CD4-positive, alpha-beta T cell (primary cell): ENCODE measurements around the gene NEK1. TPM values are rescaled to one million over a fixed set of nuclear protein-coding genes. Genes with fewer than 3 reads are reported as not detected.

Experiments used
- ATAC-seq: fragments of 200-7000 bp; cut with Tn5 transposase; one replicate; pipeline ENCODE4 v1.10.0; 2022; ENCODE audit warnings: mild to moderate bottlenecking; ENCODE audit not compliant: poor library complexity
- CTCF ChIA-PET: fragments of 350-600 bp; sonication (Branson Sonifier 250); formaldehyde crosslinking; loops from one replicate; lab custom pipeline; 2021; ENCODE audit warnings: antibody characterized with exemption, inconsistent platforms; lab: Charles Lee
- POLR2A ChIA-PET: fragments of 350-600 bp; sonication (Branson Sonifier 250); formaldehyde crosslinking; loops from one replicate; lab custom pipeline; 2021; ENCODE audit warnings: antibody characterized with exemption, inconsistent platforms; lab: Charles Lee
- DNase-seq, 14 experiments: peaks; one replicate each; pipeline ENCODE4 v3.0.0-alpha.2; 2013 to 2020; ENCODE audit warnings: mixed read lengths in 2 of 14
- H3K27ac ChIP-seq, 2 donors: one replicate each; pipeline versions ENCODE4 v1.5.1 to v1.7.0; 2013; ENCODE audit warnings: low read length in 2 of 2, low read depth in 1 of 2, mild to moderate bottlenecking in 1 of 2
- H3K27me3 ChIP-seq, 2 experiments: 1 replicate in 1 of 2; 2 replicates in 1 of 2; pipeline versions ENCODE4 v1.6.1 to v1.7.0; 2013; ENCODE audit warnings: low read length in 2 of 2, control low read depth in 1 of 2, mild to moderate bottlenecking in 1 of 2, moderate library complexity in 1 of 2; ENCODE audit not compliant: insufficient read depth in 2 of 2, control insufficient read depth in 1 of 2
- H3K36me3 ChIP-seq: one replicate; pipeline ENCODE4 v1.6.1; 2013; ENCODE audit warnings: low read length, control low read depth; ENCODE audit not compliant: insufficient read depth
- H3K4me1 ChIP-seq: one replicate; pipeline ENCODE4 v1.6.1; 2013; ENCODE audit warnings: low read length, control low read depth; ENCODE audit not compliant: insufficient read depth
- H3K4me3 ChIP-seq: one replicate; pipeline ENCODE4 v1.5.1; 2013; ENCODE audit warnings: mild to moderate bottlenecking, low read length, moderate library complexity
- H3K9me3 ChIP-seq, 2 experiments: 1 replicate in 1 of 2; 2 replicates in 1 of 2; pipeline versions ENCODE4 v1.6.1 to v1.7.0; 2013; ENCODE audit warnings: low read length in 2 of 2, mild to moderate bottlenecking in 2 of 2, control low read depth in 1 of 2, moderate library complexity in 1 of 2; ENCODE audit not compliant: control insufficient read depth in 1 of 2, insufficient read depth in 1 of 2
- H3K27ac Mint-ChIP-seq: one replicate; pipeline ENCODE4 v1.8.0; 2020; ENCODE audit warnings: mixed read lengths
- H3K27me3 Mint-ChIP-seq: one replicate; pipeline ENCODE4 v1.8.0; 2021; ENCODE audit warnings: mixed read lengths
- H3K36me3 Mint-ChIP-seq: one replicate; pipeline ENCODE4 v1.8.0; 2021; ENCODE audit warnings: low read depth, mixed read lengths
- H3K4me1 Mint-ChIP-seq: one replicate; pipeline ENCODE4 v1.8.0; 2021; ENCODE audit warnings: low read depth, mixed read lengths
- H3K4me3 Mint-ChIP-seq: one replicate; pipeline ENCODE4 v1.8.0; 2020; ENCODE audit warnings: mild to moderate bottlenecking, mixed read lengths
- H3K9me3 Mint-ChIP-seq: one replicate; pipeline ENCODE4 v1.8.0; 2020; ENCODE audit warnings: mixed read lengths
- CTCF ChIP-seq: fragments of 200-600 bp; IDR thresholded peaks from one replicate; pipeline ENCODE4 v1.8.0; 2022; ENCODE audit warnings: antibody characterized with exemption, mild to moderate bottlenecking
- intact Hi-C, 2 experiments: fragments of 100-400 bp; cut with DNase I in 1 of 2; cut with micrococcal nuclease in 1 of 2; formaldehyde crosslinking; loops; one replicate each; pipeline versions ENCODE4 v1.15.1 to v1.9.0; 2023 to 2025; cut with DNase I, micrococcal nuclease
- total RNA-seq, 174 experiments: library from RNA in 2 of 174; stranded (reverse) in 2 of 174; gene quantifications; one replicate each; pipeline ENCODE4 v1.2.3 and lab custom pipeline; 2021 to 2026

The NEK1 gene
- total RNA-seq, 2 experiments from 2014 or later = 9.5 to 10.2 TPM

GRCh38 chr4:169383724-169384123 lies 228.7 kb downstream of the NEK1 start:
- Histone ChIP-seq H3K27me3 (no peaks in the 10 kb centered on the region), H3K27ac (no peak overlapping the region), H3K4me1 (no peaks in the 10 kb centered on the region), H3K9me3 (peaks cover 3% of the 10 kb centered on the region in 2 experiments), H3K36me3 (no peaks in the 10 kb centered on the region), H3K4me3 (no peak overlapping the region)
- intact Hi-C loops = no loop called here
- no peak for DNase-seq
- Mint-ChIP-seq H3K27ac (no peak overlapping the region), H3K4me3 (no peak overlapping the region), H3K4me1 (no peaks in the 10 kb centered on the region), H3K27me3 (no peaks in the 10 kb centered on the region), H3K36me3 (no peaks in the 10 kb centered on the region), H3K9me3 (peaks cover 4% of the 10 kb centered on the region)
- TF ChIP-seq CTCF = no peak
- ATAC-seq = no peak
- ChIA-PET POLR2A (no interaction called here), CTCF (no interaction called here)

GRCh38 chr4:169379688-169380087 lies 232.7 kb downstream of the NEK1 start:
- no peaks in the 10 kb centered on the region for H3K4me1 ChIP-seq
- TF ChIP-seq CTCF = no peak
- intact Hi-C loops = no loop called here

GRCh38 chr4:169377367-169377766 lies 235.0 kb downstream of the NEK1 start:
- H3K9me3 ChIP-seq = peaks cover 11 to 37% of the 10 kb centered on the region in 2 experiments
- POLR2A ChIA-PET = no interaction called here
- ATAC-seq (no peak), DNase-seq (no peak)
- no peak overlapping the region for H3K27ac ChIP-seq
- Mint-ChIP-seq H3K9me3 (peaks cover 15% of the 10 kb centered on the region), H3K4me3 (no peak overlapping the region), H3K36me3 (no peaks in the 10 kb centered on the region), H3K27ac (no peak overlapping the region), H3K4me1 (no peaks in the 10 kb centered on the region), H3K27me3 (no peaks in the 10 kb centered on the region)
- no peaks in the 10 kb centered on the region for H3K27me3 ChIP-seq
- no peaks in the 10 kb centered on the region for H3K36me3 ChIP-seq
- intact Hi-C loops = no loop called here
- CTCF ChIA-PET = no interaction called here
- no peak for TF ChIP-seq CTCF
- H3K4me3 ChIP-seq = no peak overlapping the region
- no peaks in the 10 kb centered on the region for H3K4me1 ChIP-seq

More at GRCh38 chr4:169379688-169380087, 232.7 kb downstream of the NEK1 start:
- no peak overlapping the region for H3K4me3 ChIP-seq
- DNase-seq (no peak), ATAC-seq (no peak)
- no peak overlapping the region for H3K27ac Mint-ChIP-seq
- ChIA-PET POLR2A (no interaction called here), CTCF (interaction anchor here (0.6 kb wide), 1 partner anchor 15 kb away, joined by 4 read pairs; no protein-coding TSS in a partner anchor)
- H3K27me3 Mint-ChIP-seq = no peaks in the 10 kb centered on the region
- no peaks in the 10 kb centered on the region for H3K4me1 Mint-ChIP-seq
- no peaks in the 10 kb centered on the region for H3K36me3 ChIP-seq
- no peak overlapping the region for H3K27ac ChIP-seq
- H3K27me3 ChIP-seq = no peaks in the 10 kb centered on the region
- no peaks in the 10 kb centered on the region for H3K36me3 Mint-ChIP-seq
- H3K4me3 Mint-ChIP-seq = no peak overlapping the region
- peaks cover 12 to 37% of the 10 kb centered on the region in 2 experiments for H3K9me3 ChIP-seq
- H3K9me3 Mint-ChIP-seq = peaks cover 15% of the 10 kb centered on the region
